GM18861 (cell line): ENCODE measurements around the gene SPTBN2.

Experiments used
- ATAC-seq: cut with Tn5 transposase; IDR thresholded peaks from one replicate; pipeline ENCODE4 v1.9.1; 2021; ENCODE audit not compliant: unreplicated experiment

Gene SPTBN2

DNA sequence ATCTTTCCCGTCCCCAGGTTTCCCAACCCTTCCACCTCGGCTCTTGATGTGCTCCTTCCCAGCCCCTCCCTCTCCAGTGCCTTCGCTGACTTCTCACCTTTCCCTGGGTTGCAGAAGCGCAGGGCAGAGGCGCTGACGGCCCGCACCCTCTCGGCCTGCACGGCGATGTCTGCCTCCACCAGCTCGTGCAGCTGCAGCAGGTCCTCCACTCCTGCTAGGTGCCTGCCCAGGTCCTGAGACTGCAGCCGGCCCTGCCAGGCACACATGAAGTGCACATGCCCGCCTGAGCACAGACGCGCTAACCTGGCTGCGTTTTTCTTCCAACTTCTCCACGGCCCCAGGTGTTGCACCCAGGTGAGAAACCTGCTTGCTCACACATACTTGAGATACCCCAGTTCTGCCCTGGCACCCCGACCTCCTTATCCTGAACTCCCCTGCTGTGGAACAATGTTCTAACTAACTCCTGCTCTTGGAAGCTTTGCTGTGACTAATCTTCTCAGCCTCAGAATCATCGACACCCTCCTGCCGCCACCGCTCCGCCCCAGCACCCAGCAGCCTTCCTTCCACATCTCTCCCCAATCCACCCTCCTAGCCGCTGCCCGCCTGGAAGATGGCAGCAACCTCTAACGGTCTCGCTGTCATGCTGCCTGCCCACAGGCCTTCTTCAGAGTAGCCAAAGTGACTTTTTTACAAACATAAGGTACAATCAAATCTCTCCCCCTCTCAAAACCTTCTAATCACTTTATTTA is 23.3 kb downstream of the SPTBN2 start:
- no peak for ATAC-seq

DNA sequence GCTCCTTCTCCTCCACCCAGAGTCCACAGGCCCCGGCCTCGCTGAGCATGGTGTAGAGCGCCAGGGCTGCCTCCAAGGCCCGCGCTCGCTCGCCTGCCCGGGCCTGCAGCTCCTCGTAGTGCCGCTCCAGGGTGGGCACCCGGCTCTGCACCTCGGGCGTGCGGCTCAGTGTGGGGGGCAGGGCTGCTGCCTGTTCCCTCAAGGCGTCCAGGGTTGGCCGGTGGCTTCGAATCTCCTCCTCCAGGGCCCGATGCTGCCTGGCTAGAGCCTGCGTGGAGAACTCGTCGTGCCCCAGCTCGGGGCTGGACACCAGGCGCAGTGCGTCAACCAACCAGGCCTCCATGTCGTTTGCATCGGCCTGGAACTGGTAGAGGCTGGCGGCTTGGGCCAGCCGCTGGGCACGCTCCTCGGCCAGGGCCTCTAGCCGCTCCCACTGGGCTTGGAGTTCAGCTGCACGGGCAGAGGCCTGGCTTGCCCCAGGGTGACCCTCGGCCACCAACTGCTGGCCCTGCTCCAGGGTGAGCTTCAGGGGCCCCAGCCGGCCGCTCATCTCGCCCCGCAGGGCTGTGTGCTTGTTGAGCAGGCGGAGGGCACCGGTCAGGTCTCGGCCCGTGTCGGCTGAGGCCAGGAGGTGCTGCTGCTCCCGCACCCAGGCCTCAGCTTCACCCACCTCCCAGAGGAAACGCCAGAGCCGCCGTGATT is 24.2 kb downstream of the SPTBN2 start:
- ATAC-seq = no peak

DNA sequence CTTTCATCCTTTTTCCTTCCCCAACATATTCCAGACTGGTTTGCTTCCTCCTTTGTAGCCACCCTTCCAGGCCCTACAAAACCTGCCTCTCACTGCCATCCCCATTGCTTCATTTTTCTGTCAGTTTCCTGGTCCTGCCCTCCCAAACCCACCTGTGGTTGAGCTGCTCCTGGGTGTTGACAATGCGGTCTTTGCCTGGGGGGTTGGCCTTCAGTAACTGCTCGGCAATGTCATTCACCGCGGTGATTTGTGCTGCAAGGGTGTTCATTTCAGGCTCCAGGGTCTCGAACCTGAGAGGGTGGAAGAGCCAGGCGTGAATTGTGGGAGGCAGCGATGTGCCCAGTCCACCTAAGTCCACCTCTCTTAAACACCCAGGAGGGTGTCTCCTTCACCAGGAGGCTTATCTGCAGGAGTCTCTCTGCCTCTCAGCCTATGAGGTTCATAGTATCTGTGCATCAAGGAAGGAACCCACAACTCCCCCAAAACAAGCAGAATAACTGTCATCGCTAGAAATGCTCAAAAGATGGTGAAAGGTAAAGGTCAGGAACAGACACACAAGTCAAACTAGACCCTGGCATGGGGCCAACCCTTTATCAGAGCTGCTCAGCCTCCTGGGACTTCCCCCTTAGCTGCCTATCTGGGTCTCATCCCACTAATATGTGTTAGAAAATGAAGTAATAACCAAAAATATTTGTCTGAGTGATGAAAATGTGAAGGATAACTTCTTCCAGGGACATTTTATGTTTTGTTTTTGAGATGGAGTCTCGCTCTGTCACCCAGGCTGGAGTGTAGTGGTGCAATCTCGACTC is 27.4 kb downstream of the SPTBN2 start:
- ATAC-seq = no peak

DNA sequence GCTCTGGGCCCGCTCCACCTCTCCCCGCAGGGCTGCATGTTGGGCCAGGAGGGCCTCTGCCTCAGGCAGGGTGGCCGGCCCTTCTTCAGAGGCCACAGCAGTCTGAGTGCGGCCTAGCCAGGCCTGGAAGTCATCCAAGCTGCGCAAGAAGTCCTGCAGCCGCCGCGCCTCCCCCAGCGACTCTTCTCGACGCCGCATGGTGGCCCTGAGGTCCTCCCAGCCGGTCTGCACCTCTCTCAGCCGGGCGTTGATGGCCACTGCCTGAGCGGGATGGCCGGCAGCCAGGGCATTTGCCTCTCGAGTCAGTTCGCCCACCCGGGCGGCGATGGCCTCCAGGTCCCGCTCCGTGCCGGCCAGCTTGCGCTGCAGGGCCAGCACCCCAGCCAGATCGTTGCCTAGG is 28.3 kb downstream of the SPTBN2 start:
- no peak for ATAC-seq

DNA sequence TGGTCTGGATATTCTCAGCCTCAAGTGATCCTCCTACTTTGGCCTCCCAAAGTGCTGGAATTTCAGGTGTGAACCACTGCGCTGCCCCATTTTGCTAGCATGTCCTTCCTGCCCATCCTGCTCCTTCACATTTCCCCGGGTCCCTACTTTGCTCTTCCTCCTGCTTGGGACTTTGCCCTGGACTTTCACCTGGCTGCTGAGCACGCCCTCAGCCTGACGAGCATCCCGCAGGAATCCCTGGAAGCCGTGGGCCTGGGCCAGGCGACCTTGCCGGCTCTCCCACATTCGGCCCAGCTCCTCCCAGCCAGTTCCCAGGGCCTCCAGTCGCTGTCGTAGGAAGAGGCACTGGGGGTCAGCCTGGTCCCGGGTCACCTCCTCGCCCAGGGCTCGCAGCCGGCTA is 28.7 kb downstream of the SPTBN2 start:
- no peak for ATAC-seq

DNA sequence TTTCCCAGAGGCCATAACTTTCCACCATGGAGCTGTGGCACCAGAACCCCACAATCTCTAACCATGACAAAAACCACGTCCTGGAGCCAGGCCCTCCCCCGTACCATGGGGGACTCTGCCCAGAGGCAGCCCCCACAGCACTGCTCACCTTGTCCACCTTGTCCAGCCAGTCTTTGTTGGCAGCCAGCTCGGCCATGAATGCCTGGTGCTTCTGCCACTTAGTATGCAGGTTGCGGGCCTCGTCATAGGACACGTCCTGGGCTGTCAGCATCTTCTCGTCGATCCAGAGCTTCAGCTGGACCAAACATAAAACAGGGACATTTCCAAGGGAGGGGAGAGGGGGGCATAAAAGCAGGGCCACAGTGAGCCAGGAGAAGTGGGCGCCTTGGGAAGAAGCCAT is 30.5 kb downstream of the SPTBN2 start:
- no peak for ATAC-seq

DNA sequence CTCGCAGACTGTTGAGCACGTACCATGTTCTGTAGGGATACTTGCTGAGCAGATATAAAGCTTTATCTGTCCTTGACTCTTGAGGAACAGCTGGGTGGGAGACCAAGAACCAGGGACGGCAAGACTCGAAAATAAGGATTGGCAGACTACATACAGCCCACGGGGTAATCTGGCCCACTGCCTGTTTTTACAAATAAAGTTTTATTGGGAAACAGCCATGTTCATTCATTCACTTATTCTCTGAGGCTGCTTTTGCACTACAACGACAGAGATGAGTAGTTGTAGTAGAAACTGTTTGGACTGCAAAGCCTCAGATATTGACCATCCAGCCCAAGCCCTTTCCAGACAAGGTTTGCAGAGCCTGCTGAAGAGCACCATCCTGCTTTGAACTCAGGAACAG is 31.0 kb downstream of the SPTBN2 start:
- no peak for ATAC-seq

DNA sequence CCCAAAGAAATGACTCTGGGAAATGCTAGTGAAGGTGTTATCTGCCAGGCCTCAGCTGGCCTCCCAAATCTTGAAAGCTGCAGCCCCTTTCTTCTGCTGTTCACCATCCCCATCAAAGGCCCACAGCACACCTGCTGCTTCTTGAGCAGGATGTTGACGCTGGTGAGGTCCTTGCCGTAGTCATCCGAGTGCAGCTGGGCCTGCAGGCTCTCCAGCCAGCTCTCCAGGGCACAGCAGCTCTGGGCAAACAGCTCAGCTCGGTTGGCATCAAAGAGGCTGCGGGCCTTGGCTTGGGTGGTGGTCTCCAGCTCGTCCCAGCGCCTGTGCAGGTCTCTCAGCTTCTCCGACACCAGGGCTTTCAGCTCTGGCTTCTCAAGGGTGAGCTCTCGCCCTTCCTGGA is 32.9 kb downstream of the SPTBN2 start:
- no peak for ATAC-seq

DNA sequence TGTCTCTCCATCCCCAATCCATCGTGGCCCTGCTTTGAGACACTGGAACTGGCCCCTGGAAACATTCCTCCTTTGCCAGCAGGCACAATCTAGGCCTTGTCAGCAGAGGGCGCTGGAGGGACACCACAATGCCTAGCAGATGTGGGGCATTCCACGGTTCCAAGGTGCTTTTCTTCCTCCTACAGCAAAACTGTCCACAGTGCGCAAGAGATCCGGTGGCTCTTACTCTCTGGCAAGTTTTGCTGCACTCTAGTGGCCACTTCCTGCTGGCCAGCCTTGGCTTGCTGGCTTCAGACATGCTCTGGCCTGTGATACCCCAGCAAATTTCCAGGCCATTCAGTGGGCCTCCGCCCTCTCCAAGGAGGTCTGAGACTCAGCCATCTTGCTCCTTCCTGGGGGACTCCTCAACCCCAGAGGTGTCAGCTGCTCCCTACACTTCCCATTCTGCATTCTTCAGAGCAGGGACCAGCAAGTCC is 34.2 kb downstream of the SPTBN2 start:
- ATAC-seq = no peak

DNA sequence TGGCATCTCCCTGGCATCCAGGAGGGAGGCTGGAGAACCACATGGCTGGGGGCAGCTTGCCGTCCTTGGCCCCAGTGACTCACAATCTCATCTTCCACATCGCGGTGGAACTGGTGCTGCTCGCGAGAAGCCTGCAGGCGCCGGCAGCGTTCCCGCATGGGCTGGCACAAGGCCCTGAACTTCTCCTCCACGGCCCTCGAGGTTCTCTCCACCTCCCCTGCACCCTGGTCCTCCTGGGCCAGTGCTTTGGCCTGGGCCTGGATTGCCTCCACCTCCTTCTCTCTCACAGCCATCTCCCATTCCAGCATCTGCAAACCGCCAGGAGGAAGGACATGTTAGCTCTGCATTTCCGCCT is 35.0 kb downstream of the SPTBN2 start:
- no peak for ATAC-seq

DNA sequence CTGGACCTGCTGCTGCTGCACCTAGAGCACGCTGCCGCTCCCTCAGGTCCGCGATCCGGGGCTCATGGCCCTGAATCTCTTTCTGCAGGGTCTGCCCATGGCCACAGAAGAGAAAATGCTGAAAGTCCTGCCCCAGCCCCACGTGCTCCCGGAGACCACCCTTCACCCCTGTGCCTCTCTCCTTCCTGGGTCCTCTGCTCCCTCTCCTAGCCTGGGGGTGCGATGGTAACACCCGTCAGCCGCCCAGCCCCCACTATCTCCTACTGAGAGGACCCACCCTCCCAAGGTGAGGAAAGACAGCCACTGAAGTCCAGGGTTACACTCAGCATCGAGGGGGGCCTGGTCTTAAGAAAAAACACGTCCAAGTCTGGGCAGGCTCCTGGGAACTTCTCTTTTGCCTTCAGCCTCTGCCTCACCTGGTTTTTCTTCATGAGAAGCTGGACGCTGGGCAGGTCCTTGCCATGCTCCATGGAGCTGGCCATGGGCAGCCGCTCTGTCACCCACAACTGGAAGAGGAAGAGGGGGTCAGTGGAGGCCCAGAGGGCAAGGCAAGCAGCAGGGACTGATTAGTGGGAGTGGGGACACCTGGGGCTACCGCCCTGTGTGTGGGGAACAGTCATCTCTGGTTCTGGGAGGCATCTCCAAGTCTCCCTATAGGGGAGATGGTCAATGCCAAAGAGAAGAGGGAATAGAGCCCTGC is 35.5 kb downstream of the SPTBN2 start:
- no peak for ATAC-seq

DNA sequence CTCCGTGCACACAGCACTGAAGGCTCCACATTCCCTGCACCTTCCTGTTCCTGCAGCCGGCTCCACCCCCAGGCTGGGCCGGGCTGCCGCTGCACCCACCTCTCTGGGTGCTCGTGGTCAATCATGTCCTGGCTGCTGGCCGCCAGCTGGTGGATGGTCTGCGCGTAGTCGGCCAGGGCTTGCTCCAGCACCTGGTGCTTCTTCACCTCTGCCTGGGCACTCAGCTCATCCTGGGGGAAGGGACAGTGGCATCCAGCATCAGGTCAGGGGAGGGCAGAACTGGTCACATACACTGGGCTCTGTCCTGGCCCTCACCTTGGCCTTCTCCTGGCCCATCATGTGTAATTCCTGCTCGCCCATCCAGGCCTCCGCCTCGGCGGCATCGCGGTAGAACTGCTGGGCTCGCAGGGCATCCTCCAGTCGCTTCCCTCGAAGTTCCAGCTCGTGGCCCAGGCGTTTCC is 36.1 kb downstream of the SPTBN2 start:
- no peak for ATAC-seq

DNA sequence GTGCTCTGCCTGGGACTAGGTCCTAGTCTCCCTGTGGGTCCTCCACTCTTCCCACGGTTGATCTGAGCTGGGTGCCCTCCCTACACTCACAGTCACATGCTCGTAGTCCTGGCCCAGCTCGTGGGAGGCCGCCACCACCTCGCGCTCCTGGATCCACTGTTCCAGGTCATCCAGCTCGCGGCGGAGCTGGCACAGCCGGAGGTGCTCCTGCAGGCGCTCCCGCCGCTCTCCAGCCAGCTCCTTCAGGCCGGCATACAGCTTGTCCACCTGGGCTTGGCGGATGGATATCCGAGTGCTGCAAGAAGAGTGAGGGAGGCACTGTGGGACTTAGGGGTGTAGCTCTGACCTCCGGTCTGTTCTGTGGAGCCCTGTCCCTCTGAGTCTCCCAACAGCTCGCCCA is 36.6 kb downstream of the SPTBN2 start:
- ATAC-seq = no peak

DNA sequence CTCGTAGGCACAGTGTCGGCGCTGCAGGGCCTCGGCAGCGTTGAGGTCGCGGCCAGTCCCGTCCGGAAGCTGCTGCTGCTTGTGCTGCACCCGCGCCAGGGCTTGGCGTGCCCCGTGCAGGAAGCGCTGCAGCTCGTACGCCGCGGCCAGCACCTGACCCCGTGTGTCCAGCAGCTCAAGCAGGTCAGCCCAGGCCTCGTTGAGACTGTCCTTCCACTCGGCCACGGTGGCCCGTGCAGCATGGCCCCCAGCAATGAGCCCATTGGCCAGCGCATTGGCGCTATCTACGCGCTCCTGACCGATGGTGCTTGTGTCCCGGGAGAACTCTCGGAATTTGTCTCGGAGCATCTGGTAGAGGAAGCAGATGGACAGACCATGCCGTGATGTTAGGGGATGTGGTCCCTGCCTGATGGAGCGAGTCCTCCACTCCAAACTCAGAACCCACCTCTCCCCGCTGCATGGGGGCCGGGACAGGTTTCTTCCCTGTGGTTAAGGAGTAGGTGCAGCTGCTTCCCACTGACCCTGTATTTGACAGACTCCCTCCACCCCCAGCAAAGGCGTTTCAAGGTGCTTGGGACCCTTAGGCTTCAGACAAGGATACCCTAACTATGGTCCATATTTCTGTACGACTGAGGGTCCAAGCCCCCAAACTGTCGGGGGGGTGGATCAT is 37.6 kb downstream of the SPTBN2 start:
- no peak for ATAC-seq

DNA sequence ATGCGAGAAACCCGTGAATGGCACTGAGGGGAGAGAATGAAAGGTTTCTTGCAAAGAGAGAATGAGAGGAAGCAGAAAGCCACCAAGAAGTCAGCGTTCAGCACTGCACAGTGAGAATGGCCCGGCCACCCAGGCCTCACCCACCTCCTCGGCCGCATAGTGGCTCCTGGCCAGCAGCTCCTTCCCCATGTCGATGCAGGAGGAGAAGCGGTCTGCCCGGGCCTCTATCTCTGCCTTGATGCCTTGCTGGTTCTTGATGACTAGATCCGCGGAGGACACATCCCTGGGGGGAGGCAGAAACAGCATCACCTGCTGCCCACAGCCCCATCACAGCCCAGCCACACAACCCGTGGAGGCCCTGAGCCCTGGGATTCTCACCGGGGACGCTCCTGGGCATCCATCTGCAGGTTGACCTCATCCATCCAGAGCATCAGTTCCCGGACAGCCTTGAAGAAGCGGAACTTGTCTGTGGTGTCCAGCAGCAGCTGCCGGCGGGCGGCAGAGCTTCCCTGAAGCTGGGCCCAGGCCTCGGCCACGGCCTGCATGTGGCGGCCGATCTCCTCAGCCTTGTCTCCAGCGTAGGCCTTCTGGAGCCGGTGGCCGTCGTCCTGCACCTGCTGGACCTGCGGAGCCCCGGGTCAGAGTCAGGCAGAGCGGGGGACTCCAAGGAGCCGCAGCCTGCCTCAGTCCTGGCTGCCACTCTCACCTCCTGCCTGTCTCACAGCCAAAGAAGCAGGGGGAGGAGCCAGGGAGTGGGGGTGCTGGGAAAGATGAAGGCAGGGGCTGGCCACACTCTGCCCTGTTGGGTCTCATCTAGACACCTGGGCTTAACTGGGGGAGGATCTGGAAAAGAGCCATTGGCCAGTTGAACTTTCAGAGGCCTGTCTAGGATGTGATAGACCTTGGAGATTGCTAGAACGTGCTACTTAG is 39.1 kb downstream of the SPTBN2 start:
- no peak for ATAC-seq

DNA sequence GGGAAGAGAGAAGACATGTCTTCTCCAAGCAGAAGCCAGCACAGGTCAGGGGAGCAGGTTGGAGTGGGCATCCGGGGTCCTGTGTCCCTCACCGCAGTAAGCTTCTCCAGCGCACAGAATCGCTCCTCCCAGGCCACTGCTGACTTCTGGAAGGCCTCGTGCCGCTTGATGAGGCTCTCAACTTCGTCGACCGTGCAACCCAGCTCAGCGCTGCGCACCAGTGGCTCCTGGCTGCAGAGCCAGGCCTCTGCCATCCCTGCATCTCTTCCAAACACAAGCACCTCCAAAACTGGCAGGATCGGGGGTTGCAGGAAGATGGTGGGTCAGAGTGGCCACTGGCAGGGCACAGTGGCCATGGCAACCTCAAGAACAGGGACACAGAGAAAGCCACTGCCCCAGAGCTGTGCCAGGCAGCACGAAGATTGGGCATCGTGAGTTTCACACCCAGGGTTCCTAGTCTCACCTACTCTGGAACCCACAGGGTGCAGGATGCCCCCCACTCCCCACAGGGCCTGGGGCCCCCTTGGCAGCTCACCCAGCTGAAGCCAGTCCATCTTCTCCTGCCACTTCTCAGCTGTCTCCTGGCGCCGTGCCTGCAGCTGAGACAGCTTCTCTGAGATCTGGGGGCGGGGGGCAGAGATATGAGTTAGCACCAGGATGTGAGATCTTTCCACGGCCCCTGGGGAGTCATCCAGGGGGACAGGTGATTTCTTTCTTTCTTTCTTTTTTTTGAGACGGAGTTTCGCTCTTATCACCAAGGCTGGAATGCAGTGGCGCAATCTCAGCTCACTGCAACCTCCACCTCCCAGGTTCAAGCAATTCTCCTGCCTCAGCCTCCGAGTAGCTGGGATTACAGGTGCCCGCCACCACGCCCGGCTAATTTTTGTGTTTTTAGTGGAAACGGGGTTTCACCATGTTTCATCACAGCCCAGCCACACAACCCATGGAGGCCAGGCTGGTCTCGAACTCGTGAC is 40.2 kb downstream of the SPTBN2 start:
- ATAC-seq = no peak

DNA sequence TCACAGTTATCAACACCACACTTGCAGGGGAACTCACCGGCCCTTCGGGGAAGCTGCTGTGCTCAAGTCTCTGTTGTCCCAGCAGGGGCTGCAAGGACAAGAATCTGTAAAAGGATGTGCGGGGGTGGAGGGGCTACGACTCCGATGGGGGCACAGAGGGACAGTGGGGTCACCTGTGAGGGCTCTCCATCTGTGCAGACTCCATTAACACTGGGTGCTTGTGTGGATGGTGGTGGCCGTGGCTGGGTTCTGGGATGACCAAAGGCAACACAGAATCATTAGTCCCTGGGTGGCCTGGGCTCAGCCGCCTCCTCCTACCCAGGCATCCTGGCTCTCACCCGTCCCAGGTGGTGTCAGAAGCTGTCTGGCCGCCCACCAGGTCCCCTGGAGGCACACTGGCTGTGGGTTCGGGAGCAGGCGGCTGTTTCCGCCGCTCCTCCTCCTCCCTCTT is 41.2 kb downstream of the SPTBN2 start:
- no peak for ATAC-seq
